Fibroblast of skin of scalp (primary cell): ENCODE data around the gene NANP.

Source experiments
- DNase-seq: peaks from one replicate; pipeline ENCODE4 v3.0.0-alpha.2; 2013

The NANP gene

GRCh38 chr20:25567286-25567685, 56.5 kb downstream of the NANP start:
- no peak for DNase-seq

GRCh38 chr20:25566821-25567220, 57.0 kb downstream of the NANP start:
- DNase-seq, result no peak

- DNase-seq, result no peak
Observed at GRCh38 chr20:25565578-25566157, 58.1 kb downstream of the NANP start.

GRCh38 chr20:25563876-25564275, 59.9 kb downstream of the NANP start:
- no peak for DNase-seq

- DNase-seq, result no peak
Observed at GRCh38 chr20:25563362-25563761, 60.5 kb downstream of the NANP start.
